Activated CD8-positive, alpha-beta T cell treated with anti-CD3 and anti-CD28 coated beads for 36 hours (primary cell): ENCODE measurements around the gene RPP38. TPM values are rescaled to one million over a fixed set of nuclear protein-coding genes. Genes with fewer than 3 reads are reported as not detected.

ENCODE experiments used
- ATAC-seq: fragments of 200-7000 bp; cut with Tn5 transposase; one replicate; pipeline ENCODE4 v1.10.0; 2021; ENCODE audit warnings: mild to moderate bottlenecking, moderate library complexity
- CTCF ChIA-PET: fragments of 350-600 bp; sonication (Branson Sonifier 250); formaldehyde crosslinking; loops from one replicate; lab custom pipeline; 2021; ENCODE audit warnings: antibody characterized with exemption; lab: Charles Lee
- POLR2A ChIA-PET: fragments of 350-600 bp; sonication (Branson Sonifier 250); formaldehyde crosslinking; loops from one replicate; lab custom pipeline; 2021; ENCODE audit warnings: antibody characterized with exemption; lab: Charles Lee
- DNase-seq: peaks from one replicate; pipeline ENCODE4 v3.0.0-alpha.2; 2020
- H3K27ac Mint-ChIP-seq: one replicate; pipeline ENCODE4 v1.8.0; 2021; ENCODE audit warnings: mild to moderate bottlenecking, mixed read lengths
- H3K27me3 Mint-ChIP-seq: one replicate; pipeline ENCODE4 v1.8.0; 2021; ENCODE audit warnings: mixed read lengths
- H3K36me3 Mint-ChIP-seq: one replicate; pipeline ENCODE4 v1.8.0; 2021; ENCODE audit warnings: low read depth, mixed read lengths
- H3K4me1 Mint-ChIP-seq: one replicate; pipeline ENCODE4 v1.8.0; 2021; ENCODE audit warnings: low read depth, mixed read lengths
- H3K4me3 Mint-ChIP-seq: one replicate; pipeline ENCODE4 v1.8.0; 2021; ENCODE audit warnings: mild to moderate bottlenecking, moderate library complexity, mixed read lengths
- H3K9me3 Mint-ChIP-seq: one replicate; pipeline ENCODE4 v1.8.0; 2021; ENCODE audit warnings: mixed read lengths
- CTCF ChIP-seq: fragments of 200-600 bp; IDR thresholded peaks from one replicate; pipeline ENCODE4 v1.8.0; 2022; ENCODE audit warnings: antibody characterized with exemption, mild to moderate bottlenecking
- intact Hi-C: fragments of 100-400 bp; cut with micrococcal nuclease; formaldehyde crosslinking; loops from one replicate; pipeline ENCODE4 v1.10.0; 2022
- total RNA-seq, 2 experiments: library from RNA; stranded (reverse); gene quantifications; one replicate each; pipeline ENCODE4 v1.2.3, GENCODE V29; 2021

RPP38 gene
- total RNA-seq, 2 experiments from 2014 or later: 16.2 to 24.2 TPM

- Mint-ChIP-seq H3K36me3 (no peaks in the 10 kb centered on the region), H3K4me1 (no peaks in the 10 kb centered on the region), H3K4me3 (peak within 1 kb of the TSS; percentile 67), H3K9me3 (no peaks in the 10 kb centered on the region), H3K27ac (no peak within 1 kb of the TSS), H3K27me3 (no peaks in the 10 kb centered on the region)
- CTCF ChIA-PET: no interaction called here
- ATAC-seq (peak; percentile 100), DNase-seq (peak; percentile 89)
- peak; percentile 66 for TF ChIP-seq CTCF
- intact Hi-C loops: no loop called here
- POLR2A ChIA-PET: interaction anchor here (1.1 kb wide), 1 partner anchor 8 kb away, joined by 3 read pairs; no protein-coding TSS in a partner anchor
Measured at GRCh38 chr10:15088428-15089261, 8.5 kb upstream of the RPP38 start, which contains the start of gene ACBD7. ACBD7 (minus strand) TSS chr10:15088776; CDS start chr10:15088728, 48 bp downstream.

GRCh38 chr10:15091418-15091817 is 5.7 kb upstream of the RPP38 start:
- POLR2A ChIA-PET: no interaction called here
- TF ChIP-seq CTCF: no peak
- Mint-ChIP-seq H3K4me1 (peaks cover 3% of the 10 kb centered on the region), H3K27me3 (no peaks in the 10 kb centered on the region), H3K9me3 (no peaks in the 10 kb centered on the region), H3K36me3 (no peaks in the 10 kb centered on the region), H3K4me3 (no peak overlapping the region), H3K27ac (no peak overlapping the region)
- DNase-seq (no peak), ATAC-seq (no peak)
- intact Hi-C loops: no loop called here
- CTCF ChIA-PET: no interaction called here

GRCh38 chr10:15092855-15093408 is 4.2 kb upstream of the RPP38 start:
- CTCF ChIA-PET: no interaction called here
- H3K36me3 Mint-ChIP-seq: peaks cover 4% of the 10 kb centered on the region
- POLR2A ChIA-PET: no interaction called here
- peaks cover 6% of the 10 kb centered on the region for H3K4me1 Mint-ChIP-seq
- no peak overlapping the region for H3K27ac Mint-ChIP-seq
- no peak for DNase-seq
- no peaks in the 10 kb centered on the region for H3K9me3 Mint-ChIP-seq
- intact Hi-C loops: no loop called here
- H3K27me3 Mint-ChIP-seq: no peaks in the 10 kb centered on the region
- ATAC-seq: no peak
- no peak overlapping the region for H3K4me3 Mint-ChIP-seq
- no peak for TF ChIP-seq CTCF

GRCh38 chr10:15096661-15097010 is 519 bp upstream of the RPP38 start:
- Mint-ChIP-seq H3K36me3 (peaks cover 23% of the 10 kb centered on the region), H3K4me1 (peaks cover 24% of the 10 kb centered on the region), H3K9me3 (no peaks in the 10 kb centered on the region), H3K27me3 (no peaks in the 10 kb centered on the region), H3K27ac (peak overlapping the region; percentile 47), H3K4me3 (peak overlapping the region; percentile 95)
- DNase-seq: no peak
- ChIA-PET CTCF (interaction anchor here (3.5 kb wide), 1 partner anchor 9 kb away, joined by 16 read pairs; no protein-coding TSS in a partner anchor), POLR2A (interaction anchor here (0.6 to 1.2 kb wide), 4 partner anchors 9 to 142 kb away, joined by 3 read pairs; partner anchors contain the start of gene DCLRE1C)
- no peak for TF ChIP-seq CTCF
- ATAC-seq: peak; percentile 31
- intact Hi-C loops: no loop called here

GRCh38 chr10:15099886-15100285 is 2.7 kb downstream of the RPP38 start:
- DNase-seq: no peak
- intact Hi-C loops: no loop called here
- Mint-ChIP-seq H3K9me3 (no peaks in the 10 kb centered on the region), H3K27me3 (no peaks in the 10 kb centered on the region), H3K36me3 (peaks cover 40% of the 10 kb centered on the region), H3K4me1 (peaks cover 27% of the 10 kb centered on the region), H3K4me3 (peak overlapping the region; percentile 21), H3K27ac (peak overlapping the region; percentile 85)
- POLR2A ChIA-PET: interaction anchor here (0.6 to 1.9 kb wide), 3 partner anchors 17 to 199 kb away, joined by 3 to 4 read pairs (median 3); no protein-coding TSS in a partner anchor
- no peak for ATAC-seq
- TF ChIP-seq CTCF: no peak
- CTCF ChIA-PET: interaction anchor here (1.1 to 3.0 kb wide), 2 partner anchors 67 to 109 kb away, joined by 3 to 12 read pairs; no protein-coding TSS in a partner anchor
